GM13976 (cell line): Measurements from ENCODE around the gene LMTK3.

ENCODE experiments used
- DNase-seq: peaks from one replicate; pipeline ENCODE4 v3.0.0; 2012; ENCODE audit warnings: low spot score
- CTCF ChIP-seq: IDR thresholded peaks from 2 replicates; pipeline ENCODE4 v1.5.1; 2012; ENCODE audit warnings: borderline replicate concordance, mild to moderate bottlenecking; ENCODE audit not compliant: insufficient read depth; ENCODE audit errors: extremely low read depth, missing control alignments, control extremely low read depth
- in situ Hi-C: fragments of 300-500 bp; cut with MboI; formaldehyde crosslinking; loops from one replicate; pipeline ENCODE4 v1.12.0; 2022; ENCODE audit warnings: low sequenced_read_pairs, mixed read lengths, inconsistent platforms; ENCODE audit not compliant: unreplicated experiment

LMTK3 gene

DNA sequence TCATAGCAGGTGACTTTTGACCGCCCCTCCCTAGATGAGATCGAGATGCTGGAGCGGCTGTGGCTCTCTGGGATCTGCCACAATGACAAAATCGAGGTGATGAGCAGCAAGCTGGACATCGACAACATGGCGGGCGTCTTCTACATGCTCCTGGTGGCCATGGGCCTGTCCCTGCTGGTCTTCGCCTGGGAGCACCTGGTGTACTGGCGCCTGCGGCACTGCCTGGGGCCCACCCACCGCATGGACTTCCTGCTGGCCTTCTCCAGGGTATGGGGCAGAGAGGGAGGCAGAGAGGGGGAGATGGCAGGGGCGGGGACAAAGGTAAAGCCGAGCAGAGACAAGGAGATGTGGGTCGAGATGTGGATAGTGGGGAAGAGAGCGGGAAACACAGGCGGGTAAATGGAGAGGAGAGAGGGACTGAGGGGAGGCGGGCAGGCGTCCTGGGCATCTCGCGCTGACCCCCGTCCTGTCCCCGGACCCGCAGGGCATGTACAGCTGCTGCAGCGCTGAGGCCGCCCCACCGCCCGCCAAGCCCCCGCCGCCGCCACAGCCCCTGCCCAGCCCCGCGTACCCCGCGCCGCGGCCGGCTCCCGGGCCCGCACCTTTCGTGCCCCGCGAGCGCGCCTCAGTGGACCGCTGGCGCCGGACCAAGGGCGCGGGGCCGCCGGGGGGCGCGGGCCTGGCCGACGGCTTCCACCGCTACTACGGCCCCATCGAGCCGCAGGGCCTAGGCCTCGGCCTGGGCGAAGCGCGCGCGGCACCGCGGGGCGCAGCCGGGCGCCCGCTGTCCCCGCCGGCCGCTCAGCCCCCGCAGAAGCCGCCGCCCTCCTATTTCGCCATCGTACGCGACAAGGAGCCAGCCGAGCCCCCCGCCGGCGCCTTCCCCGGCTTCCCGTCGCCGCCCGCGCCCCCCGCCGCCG lies 69.3 kb downstream of the LMTK3 start:
- DNase-seq, result peak; percentile 29
- TF ChIP-seq CTCF, result no peak
- in situ Hi-C loops, result no loop called here

- in situ Hi-C loops, result no loop called here
- DNase-seq, result peak; percentile 22
- no peak for TF ChIP-seq CTCF
Observed at GRCh38 chr19:48441360-48442050, 70.1 kb downstream of the LMTK3 start.

GRCh38 chr19:48436586-48436985 lies 75.0 kb downstream of the LMTK3 start:
- no peak for DNase-seq
- in situ Hi-C loops, result no loop called here
- no peak for TF ChIP-seq CTCF
